Measurements from ENCODE around the gene PEAK3. TPM values are rescaled to one million over a fixed set of nuclear protein-coding genes. Genes with fewer than 3 reads are reported as not detected.

Gene PEAK3
- polyA plus RNA-seq, 1 of the 3 experiments (the other 2 are of a cell fraction): not detected

DNA sequence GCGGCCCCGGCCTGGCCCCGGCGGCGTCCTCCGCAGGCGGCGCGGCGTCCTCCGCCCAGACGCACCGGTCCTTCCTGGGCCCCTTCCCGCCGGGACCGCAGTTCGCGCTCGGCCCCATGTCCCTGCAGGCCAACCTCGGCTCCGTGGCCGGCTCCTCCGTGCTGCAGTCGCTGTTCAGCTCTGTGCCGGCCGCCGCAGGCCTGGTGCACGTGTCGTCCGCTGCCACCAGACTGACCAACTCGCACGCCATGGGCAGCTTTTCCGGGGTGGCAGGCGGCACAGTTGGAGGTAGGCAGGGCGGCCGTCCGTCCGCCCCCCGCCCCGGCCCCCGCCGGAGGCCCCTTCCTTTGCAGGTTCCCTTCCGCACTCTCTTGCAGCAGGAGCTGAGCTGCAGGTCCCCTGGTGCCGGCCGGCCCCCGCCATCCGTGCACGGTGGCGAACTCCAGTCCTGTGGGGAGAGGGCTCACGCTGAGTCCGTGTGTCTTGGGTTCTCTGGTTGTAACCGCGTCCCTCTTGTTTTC lies 55.1 kb downstream of the PEAK3 start (continued):
- TF ChIP-seq, protein P1, sequence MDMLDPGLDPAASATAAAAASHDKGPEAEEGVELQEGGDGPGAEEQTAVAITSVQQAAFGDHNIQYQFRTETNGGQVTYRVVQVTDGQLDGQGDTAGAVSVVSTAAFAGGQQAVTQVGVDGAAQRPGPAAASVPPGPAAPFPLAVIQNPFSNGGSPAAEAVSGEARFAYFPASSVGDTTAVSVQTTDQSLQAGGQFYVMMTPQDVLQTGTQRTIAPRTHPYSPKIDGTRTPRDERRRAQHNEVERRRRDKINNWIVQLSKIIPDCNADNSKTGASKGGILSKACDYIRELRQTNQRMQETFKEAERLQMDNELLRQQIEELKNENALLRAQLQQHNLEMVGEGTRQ (IDR thresholded peaks at IDR 0.05; ENCODE audit: borderline replicate concordance, low read depth, low read length): no peak
- TF ChIP-seq GATA2 (CRISPR knock-in tag; IDR thresholded peaks at IDR 0.05) (no peak), RCOR1 (IDR thresholded peaks at IDR 0.05; ENCODE audit: low read length) (no peak), RAD21 (IDR thresholded peaks at IDR 0.05; ENCODE audit: low read length) (no peak), POLR2AphosphoS5 (IDR thresholded peaks at IDR 0.05; ENCODE audit: low read depth, low read length) (no peak)
- TF ChIP-seq, protein P2, sequence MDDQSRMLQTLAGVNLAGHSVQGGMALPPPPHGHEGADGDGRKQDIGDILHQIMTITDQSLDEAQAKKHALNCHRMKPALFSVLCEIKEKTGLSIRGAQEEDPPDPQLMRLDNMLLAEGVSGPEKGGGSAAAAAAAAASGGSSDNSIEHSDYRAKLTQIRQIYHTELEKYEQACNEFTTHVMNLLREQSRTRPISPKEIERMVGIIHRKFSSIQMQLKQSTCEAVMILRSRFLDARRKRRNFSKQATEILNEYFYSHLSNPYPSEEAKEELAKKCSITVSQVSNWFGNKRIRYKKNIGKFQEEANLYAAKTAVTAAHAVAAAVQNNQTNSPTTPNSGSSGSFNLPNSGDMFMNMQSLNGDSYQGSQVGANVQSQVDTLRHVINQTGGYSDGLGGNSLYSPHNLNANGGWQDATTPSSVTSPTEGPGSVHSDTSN (IDR thresholded peaks at IDR 0.05): no peak
- TF ChIP-seq, protein P3, sequence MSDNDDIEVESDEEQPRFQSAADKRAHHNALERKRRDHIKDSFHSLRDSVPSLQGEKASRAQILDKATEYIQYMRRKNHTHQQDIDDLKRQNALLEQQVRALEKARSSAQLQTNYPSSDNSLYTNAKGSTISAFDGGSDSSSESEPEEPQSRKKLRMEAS (IDR thresholded peaks at IDR 0.05; ENCODE audit: low read depth): no peak

DNA sequence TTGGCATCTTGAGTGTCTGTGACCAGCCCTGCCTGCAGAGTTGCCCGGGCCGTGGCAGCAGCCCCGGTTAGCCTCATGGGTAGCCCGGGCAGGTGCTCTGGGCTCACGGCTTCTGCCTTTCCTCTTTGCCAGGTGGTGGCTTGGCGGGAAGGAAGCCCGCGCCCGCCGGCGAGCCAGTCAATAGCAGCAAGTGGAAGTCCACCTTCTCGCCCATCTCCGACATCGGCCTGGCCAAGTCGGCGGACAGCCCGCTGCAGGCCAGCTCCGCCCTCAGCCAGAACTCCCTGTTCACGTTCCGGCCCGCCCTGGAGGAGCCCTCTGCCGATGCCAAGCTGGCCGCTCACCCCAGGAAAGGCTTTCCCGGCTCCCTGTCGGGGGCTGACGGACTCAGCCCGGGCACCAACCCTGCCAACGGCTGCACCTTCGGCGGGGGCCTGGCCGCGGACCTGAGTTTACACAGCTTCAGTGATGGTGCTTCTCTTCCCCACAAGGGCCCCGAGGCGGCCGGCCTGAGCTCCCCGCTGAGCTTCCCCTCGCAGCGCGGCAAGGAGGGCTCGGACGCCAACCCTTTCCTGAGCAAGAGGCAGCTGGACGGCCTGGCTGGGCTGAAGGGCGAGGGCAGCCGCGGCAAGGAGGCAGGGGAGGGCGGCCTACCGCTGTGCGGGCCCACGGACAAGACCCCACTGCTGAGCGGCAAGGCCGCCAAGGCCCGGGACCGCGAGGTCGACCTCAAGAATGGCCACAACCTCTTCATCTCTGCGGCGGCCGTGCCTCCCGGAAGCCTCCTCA lies 55.7 kb downstream of the PEAK3 start:
- TF ChIP-seq GABPA (IDR thresholded peaks at IDR 0.05; ENCODE audit: low read depth) (no peak), RXRA (IDR thresholded peaks at IDR 0.05; ENCODE audit: borderline replicate concordance, low read depth) (no peak), RFX5 (IDR thresholded peaks at IDR 0.05; ENCODE audit: low read length) (no peak), JUND (IDR thresholded peaks at IDR 0.05) (no peak), SMC3 (IDR thresholded peaks at IDR 0.05; ENCODE audit: low read depth, low read length) (no peak)
- TF ChIP-seq, protein P4, sequence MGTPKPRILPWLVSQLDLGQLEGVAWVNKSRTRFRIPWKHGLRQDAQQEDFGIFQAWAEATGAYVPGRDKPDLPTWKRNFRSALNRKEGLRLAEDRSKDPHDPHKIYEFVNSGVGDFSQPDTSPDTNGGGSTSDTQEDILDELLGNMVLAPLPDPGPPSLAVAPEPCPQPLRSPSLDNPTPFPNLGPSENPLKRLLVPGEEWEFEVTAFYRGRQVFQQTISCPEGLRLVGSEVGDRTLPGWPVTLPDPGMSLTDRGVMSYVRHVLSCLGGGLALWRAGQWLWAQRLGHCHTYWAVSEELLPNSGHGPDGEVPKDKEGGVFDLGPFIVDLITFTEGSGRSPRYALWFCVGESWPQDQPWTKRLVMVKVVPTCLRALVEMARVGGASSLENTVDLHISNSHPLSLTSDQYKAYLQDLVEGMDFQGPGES (IDR thresholded peaks at IDR 0.05; ENCODE audit: low read depth, low read length): no peak
- TF ChIP-seq, protein P5, sequence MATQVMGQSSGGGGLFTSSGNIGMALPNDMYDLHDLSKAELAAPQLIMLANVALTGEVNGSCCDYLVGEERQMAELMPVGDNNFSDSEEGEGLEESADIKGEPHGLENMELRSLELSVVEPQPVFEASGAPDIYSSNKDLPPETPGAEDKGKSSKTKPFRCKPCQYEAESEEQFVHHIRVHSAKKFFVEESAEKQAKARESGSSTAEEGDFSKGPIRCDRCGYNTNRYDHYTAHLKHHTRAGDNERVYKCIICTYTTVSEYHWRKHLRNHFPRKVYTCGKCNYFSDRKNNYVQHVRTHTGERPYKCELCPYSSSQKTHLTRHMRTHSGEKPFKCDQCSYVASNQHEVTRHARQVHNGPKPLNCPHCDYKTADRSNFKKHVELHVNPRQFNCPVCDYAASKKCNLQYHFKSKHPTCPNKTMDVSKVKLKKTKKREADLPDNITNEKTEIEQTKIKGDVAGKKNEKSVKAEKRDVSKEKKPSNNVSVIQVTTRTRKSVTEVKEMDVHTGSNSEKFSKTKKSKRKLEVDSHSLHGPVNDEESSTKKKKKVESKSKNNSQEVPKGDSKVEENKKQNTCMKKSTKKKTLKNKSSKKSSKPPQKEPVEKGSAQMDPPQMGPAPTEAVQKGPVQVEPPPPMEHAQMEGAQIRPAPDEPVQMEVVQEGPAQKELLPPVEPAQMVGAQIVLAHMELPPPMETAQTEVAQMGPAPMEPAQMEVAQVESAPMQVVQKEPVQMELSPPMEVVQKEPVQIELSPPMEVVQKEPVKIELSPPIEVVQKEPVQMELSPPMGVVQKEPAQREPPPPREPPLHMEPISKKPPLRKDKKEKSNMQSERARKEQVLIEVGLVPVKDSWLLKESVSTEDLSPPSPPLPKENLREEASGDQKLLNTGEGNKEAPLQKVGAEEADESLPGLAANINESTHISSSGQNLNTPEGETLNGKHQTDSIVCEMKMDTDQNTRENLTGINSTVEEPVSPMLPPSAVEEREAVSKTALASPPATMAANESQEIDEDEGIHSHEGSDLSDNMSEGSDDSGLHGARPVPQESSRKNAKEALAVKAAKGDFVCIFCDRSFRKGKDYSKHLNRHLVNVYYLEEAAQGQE (IDR thresholded peaks at IDR 0.05; ENCODE audit: low read depth, low read length): no peak
- no peaks in the 10 kb centered on the region for H3K27me3 ChIP-seq (ENCODE audit: insufficient read depth)
- H3F3A ChIP-seq (replicated peaks; ENCODE audit: insufficient read depth): peaks cover 16% of the 10 kb centered on the region
- peaks cover 0 to 8% of the 10 kb centered on the region in 2 experiments; a peak in 1 of 4 replicates for H3K4me1 ChIP-seq (ENCODE audit: control insufficient read depth in 1 of 2, insufficient read depth in 2 of 2, low read depth in 1 of 2, low read length in 1 of 2)
- no peaks in the 10 kb centered on the region for H3K9me3 ChIP-seq
- no peak overlapping the region for H3K4me2 ChIP-seq
- ChIA-PET CTCF (interaction anchor here (0.8 to 1.8 kb wide), 5 partner anchors 11 to 90 kb away, joined by 3 to 6 read pairs (median 3); no protein-coding TSS in a partner anchor), POLR2A (no interaction called here)
- no peak overlapping the region for H3K9ac ChIP-seq
- DNase-seq: no peak
- H3K79me2 ChIP-seq (ENCODE audit: insufficient read depth): no peaks in the 10 kb centered on the region
- 89% methylated on average over 12 of the region's 59 CpGs for WGBS (ENCODE audit: low lambda C conversion rate)
- H3K9me2 ChIP-seq: no peaks in the 10 kb centered on the region
- peaks cover 7 to 64% of the 10 kb centered on the region in 2 experiments for H3K36me3 ChIP-seq (replicated peaks in 1 of 2; ENCODE audit: control insufficient read depth in 1 of 2, insufficient read depth in 2 of 2, low read length in 1 of 2)
- no peak overlapping the region for H3K27ac ChIP-seq (ENCODE audit: low read depth in 2 of 2, low read length in 1 of 2)
- no peak overlapping the region for H2AFZ ChIP-seq (ENCODE audit: low read depth)
- no peak overlapping the region for H3K4me3 ChIP-seq (ENCODE audit: low read depth in 2 of 2, low read length in 1 of 2)
- no peaks in the 10 kb centered on the region for H4K20me1 ChIP-seq (ENCODE audit: insufficient read depth)

All from SK-N-SH (cell line).